Fibroblast of the aortic adventitia (primary cell): ENCODE data around the gene FBLN2. TPM values are rescaled to one million over a fixed set of nuclear protein-coding genes. Genes with fewer than 3 reads are reported as not detected.

Experiments
- DNase-seq: peaks from one replicate; pipeline ENCODE4 v3.0.0-alpha.2; 2010; ENCODE audit warnings: low read depth
- H3K4me3 ChIP-seq: 2 replicates; pipeline ENCODE4 v1.5.1; 2011; ENCODE audit warnings: low read depth, mild to moderate bottlenecking, control low read depth, low read length, moderate library complexity
- CTCF ChIP-seq: IDR thresholded peaks from 2 replicates; pipeline ENCODE4 v1.5.1; 2011; ENCODE audit warnings: mild to moderate bottlenecking, low read length, control low read depth, inconsistent platforms; ENCODE audit not compliant: insufficient read depth
- total RNA-seq: library from RNA; depleted of rRNA; stranded (reverse); fragments of >200 nt; gene quantifications from 2 replicates; pipeline ENCODE4 v1.2.3, GENCODE V29; 2012; ENCODE audit warnings: low replicate concordance

Gene FBLN2
- total RNA-seq, 1 donor = 452 TPM

- H3K4me3 ChIP-seq = no peak overlapping the region
- DNase-seq = peak; percentile 43
- no peak for TF ChIP-seq CTCF
Observed at GRCh38 chr3:13574798-13575451, 26.0 kb downstream of the FBLN2 start.

GRCh38 chr3:13575459-13576061, 26.6 kb downstream of the FBLN2 start:
- no peak overlapping the region for H3K4me3 ChIP-seq
- DNase-seq = peak; percentile 63
- TF ChIP-seq CTCF = no peak

- no peak overlapping the region for H3K4me3 ChIP-seq
- no peak for DNase-seq
- TF ChIP-seq CTCF = no peak
Observed at GRCh38 chr3:13577181-13578121, 28.5 kb downstream of the FBLN2 start.

GRCh38 chr3:13578251-13578650, 29.3 kb downstream of the FBLN2 start:
- TF ChIP-seq CTCF = no peak
- no peak overlapping the region for H3K4me3 ChIP-seq
- no peak for DNase-seq

GRCh38 chr3:13579063-13579462, 30.1 kb downstream of the FBLN2 start:
- H3K4me3 ChIP-seq = no peak overlapping the region
- DNase-seq = peak; percentile 85
- no peak for TF ChIP-seq CTCF

GRCh38 chr3:13580256-13581023, 31.5 kb downstream of the FBLN2 start:
- no peak overlapping the region for H3K4me3 ChIP-seq
- no peak for DNase-seq
- TF ChIP-seq CTCF = no peak
